ENCODE results near the gene LMAN1L. TPM values are rescaled to one million over a fixed set of nuclear protein-coding genes. Genes with fewer than 3 reads are reported as not detected.
A peak's percentile ranks its signal among the peaks of the same experiment; 100 is the strongest.

The LMAN1L gene
- total RNA-seq, 1 donor from 2014 or later, result 2.2 TPM

GRCh38 chr15:74800559-74801094 is 12.0 kb upstream of the LMAN1L start:
- CTCF ChIA-PET, result interaction anchor here (0.8 to 26.2 kb wide), 7 partner anchors 12 to 187 kb away, joined by 3 to 1146 read pairs (median 9); partner anchors contain the start of gene CSK
- Mint-ChIP-seq H3K9me3 (no peaks in the 10 kb centered on the region), H3K36me3 (ENCODE audit: low read depth) (peaks cover 84% of the 10 kb centered on the region), H3K27ac (no peak overlapping the region), H3K4me3 (no peak overlapping the region), H3K27me3 (no peaks in the 10 kb centered on the region), H3K4me1 (peaks cover 58% of the 10 kb centered on the region)
- no peak for ATAC-seq (ENCODE audit: low read depth)
- TF ChIP-seq, protein P1, sequence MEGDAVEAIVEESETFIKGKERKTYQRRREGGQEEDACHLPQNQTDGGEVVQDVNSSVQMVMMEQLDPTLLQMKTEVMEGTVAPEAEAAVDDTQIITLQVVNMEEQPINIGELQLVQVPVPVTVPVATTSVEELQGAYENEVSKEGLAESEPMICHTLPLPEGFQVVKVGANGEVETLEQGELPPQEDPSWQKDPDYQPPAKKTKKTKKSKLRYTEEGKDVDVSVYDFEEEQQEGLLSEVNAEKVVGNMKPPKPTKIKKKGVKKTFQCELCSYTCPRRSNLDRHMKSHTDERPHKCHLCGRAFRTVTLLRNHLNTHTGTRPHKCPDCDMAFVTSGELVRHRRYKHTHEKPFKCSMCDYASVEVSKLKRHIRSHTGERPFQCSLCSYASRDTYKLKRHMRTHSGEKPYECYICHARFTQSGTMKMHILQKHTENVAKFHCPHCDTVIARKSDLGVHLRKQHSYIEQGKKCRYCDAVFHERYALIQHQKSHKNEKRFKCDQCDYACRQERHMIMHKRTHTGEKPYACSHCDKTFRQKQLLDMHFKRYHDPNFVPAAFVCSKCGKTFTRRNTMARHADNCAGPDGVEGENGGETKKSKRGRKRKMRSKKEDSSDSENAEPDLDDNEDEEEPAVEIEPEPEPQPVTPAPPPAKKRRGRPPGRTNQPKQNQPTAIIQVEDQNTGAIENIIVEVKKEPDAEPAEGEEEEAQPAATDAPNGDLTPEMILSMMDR (IDR thresholded peaks at IDR 0.05), result peak; percentile 9
- no peak for DNase-seq
- intact Hi-C loops (cut with micrococcal nuclease), result loop anchor here (1.0 to 2.0 kb wide), 6 partner anchors 12 to 165 kb away; partner anchors contain the start of gene ULK3
- POLR2A ChIA-PET, result interaction anchor here (1.2 to 32.5 kb wide), 5 partner anchors 19 to 260 kb away, joined by 3 to 2569 read pairs (median 6); partner anchors contain the start of genes ARID3B, CSK and ULK3

GRCh38 chr15:74801311-74801997 is 11.2 kb upstream of the LMAN1L start:
- H3K4me3 Mint-ChIP-seq, result no peak overlapping the region
- H3K36me3 Mint-ChIP-seq (ENCODE audit: low read depth), result peaks cover 78% of the 10 kb centered on the region
- DNase-seq, result no peak
- peak overlapping the region; percentile 12 for H3K27ac Mint-ChIP-seq
- intact Hi-C loops (cut with micrococcal nuclease), result loop anchor here (2.0 kb wide), 2 partner anchors 33 to 41 kb away; partner anchors contain the start of gene ULK3
- peaks cover 51% of the 10 kb centered on the region for H3K4me1 Mint-ChIP-seq
- ChIA-PET POLR2A (interaction anchor here (32.5 kb wide), 1 partner anchor 22 kb away, joined by 2569 read pairs; the partner anchor contains the start of gene CSK), CTCF (interaction anchor here (2.2 to 26.2 kb wide), 3 partner anchors 13 to 100 kb away, joined by 9 to 1146 read pairs (median 134); partner anchors contain the start of gene CSK)
- no peaks in the 10 kb centered on the region for H3K27me3 Mint-ChIP-seq
- TF ChIP-seq, protein P1 (IDR thresholded peaks at IDR 0.05), result no peak
- no peak for ATAC-seq (ENCODE audit: low read depth)
- H3K9me3 Mint-ChIP-seq, result no peaks in the 10 kb centered on the region

GRCh38 chr15:74802290-74802689 is 10.3 kb upstream of the LMAN1L start:
- intact Hi-C loops (cut with micrococcal nuclease), result no loop called here
- peaks cover 75% of the 10 kb centered on the region for H3K36me3 Mint-ChIP-seq (ENCODE audit: low read depth)
- ATAC-seq (ENCODE audit: low read depth) (no peak), DNase-seq (no peak)
- no peak overlapping the region for H3K27ac Mint-ChIP-seq
- POLR2A ChIA-PET, result interaction anchor here (32.5 kb wide), 1 partner anchor 23 kb away, joined by 2569 read pairs; the partner anchor contains the start of gene CSK
- TF ChIP-seq, protein P1 (IDR thresholded peaks at IDR 0.05), result no peak
- H3K27me3 Mint-ChIP-seq, result no peaks in the 10 kb centered on the region
- H3K4me3 Mint-ChIP-seq, result no peak overlapping the region
- no peaks in the 10 kb centered on the region for H3K9me3 Mint-ChIP-seq
- CTCF ChIA-PET, result interaction anchor here (0.8 to 26.2 kb wide), 2 partner anchors 8 to 26 kb away, joined by 3 to 1146 read pairs; partner anchors contain the start of gene CSK
- H3K4me1 Mint-ChIP-seq, result peaks cover 47% of the 10 kb centered on the region

DNA sequence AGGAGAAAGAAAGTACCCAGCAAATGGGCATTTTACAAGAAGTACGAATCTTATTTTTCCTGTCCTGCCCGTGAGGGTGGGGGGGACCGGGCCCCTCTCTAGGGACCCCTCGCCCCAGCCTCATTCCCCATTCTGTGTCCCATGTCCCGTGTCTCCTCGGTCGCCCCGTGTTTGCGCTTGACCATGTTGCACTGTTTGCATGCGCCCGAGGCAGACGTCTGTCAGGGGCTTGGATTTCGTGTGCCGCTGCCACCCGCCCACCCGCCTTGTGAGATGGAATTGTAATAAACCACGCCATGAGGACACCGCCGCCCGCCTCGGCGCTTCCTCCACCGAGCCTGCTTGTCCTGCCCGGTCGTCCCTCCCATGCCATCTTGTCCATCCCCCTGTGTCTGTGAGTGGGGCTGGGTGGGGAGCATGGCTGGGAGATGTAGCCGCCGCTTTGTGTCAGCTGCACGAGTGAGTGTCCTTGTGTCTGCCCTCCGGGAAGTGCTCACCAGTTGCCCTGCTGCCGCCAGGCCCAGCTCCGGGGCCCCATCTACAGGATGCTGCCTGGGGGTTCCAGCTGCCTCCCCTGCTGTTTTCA is 9.7 kb upstream of the LMAN1L start:
- DNase-seq (no peak), ATAC-seq (ENCODE audit: low read depth) (no peak)
- TF ChIP-seq, protein P1 (IDR thresholded peaks at IDR 0.05), result no peak
- Mint-ChIP-seq H3K4me3 (no peak overlapping the region), H3K36me3 (ENCODE audit: low read depth) (peaks cover 69% of the 10 kb centered on the region), H3K4me1 (peaks cover 47% of the 10 kb centered on the region), H3K9me3 (no peaks in the 10 kb centered on the region), H3K27ac (peak overlapping the region; percentile 41), H3K27me3 (no peaks in the 10 kb centered on the region)
- ChIA-PET POLR2A (interaction anchor here (0.6 to 32.5 kb wide), 2 partner anchors 9 to 23 kb away, joined by 5 to 2569 read pairs; partner anchors contain the start of gene CSK), CTCF (interaction anchor here (0.8 to 26.2 kb wide), 2 partner anchors 9 to 26 kb away, joined by 3 to 1146 read pairs; partner anchors contain the start of gene CSK)
- intact Hi-C loops (cut with micrococcal nuclease), result no loop called here

Measured in activated B cell treated with CpG ODN at 0.5 μM for 24 hours (primary cell).